HL-60 (cell line): ENCODE results near the gene SPRTN.

Source experiments
- DNase-seq, 2 experiments: peaks; one replicate each; pipeline ENCODE4 v3.0.0-alpha.2; 2010 to 2020; ENCODE audit warnings: low read depth in 1 of 2, low spot score in 1 of 2
- H3K27ac ChIP-seq: fragments of 250-450 bp; sonication (Bioruptor Pico); replicated peaks from 2 replicates; pipeline ENCODE4 v1.5.1; 2020; ENCODE audit warnings: mild to moderate bottlenecking, moderate library complexity
- H3K27me3 ChIP-seq: fragments of 250-450 bp; sonication (Bioruptor Pico); 2 replicates; pipeline ENCODE4 v1.5.1; 2021; ENCODE audit warnings: mild to moderate bottlenecking, moderate library complexity; ENCODE audit not compliant: insufficient read depth, poor library complexity, severe bottlenecking
- H3K4me3 ChIP-seq: replicated peaks from 2 replicates; pipeline ENCODE4 v1.5.1; 2011; ENCODE audit warnings: mild to moderate bottlenecking, control low read depth, low read length; ENCODE audit not compliant: insufficient read depth
- CTCF ChIP-seq: IDR thresholded peaks from one replicate; pipeline ENCODE4 v1.5.1; 2011; ENCODE audit warnings: low read length, control low read depth, inconsistent platforms; ENCODE audit not compliant: insufficient read depth
- GABPA ChIP-seq: IDR thresholded peaks from 2 replicates; pipeline ENCODE4 v1.6.1; 2012; ENCODE audit warnings: low read depth
- POLR2AphosphoS5 ChIP-seq: IDR thresholded peaks from 2 replicates; pipeline ENCODE4 v1.6.1; 2012; ENCODE audit warnings: low read depth
- REST ChIP-seq: IDR thresholded peaks from 2 replicates; pipeline ENCODE4 v1.6.1; 2012; ENCODE audit warnings: low read depth; ENCODE audit not compliant: insufficient replicate concordance
- SPI1 ChIP-seq: IDR thresholded peaks from 2 replicates; pipeline ENCODE4 v1.6.1; 2012; ENCODE audit warnings: low read depth, mild to moderate bottlenecking, borderline replicate concordance

The SPRTN gene

GRCh38 chr1:231357831-231358354 is 19.8 kb downstream of the SPRTN start:
- Histone ChIP-seq H3K4me3 (no peak overlapping the region), H3K27me3 (no peaks in the 10 kb centered on the region), H3K27ac (no peak overlapping the region)
- TF ChIP-seq SPI1 (no peak), REST (no peak), GABPA (no peak), POLR2AphosphoS5 (no peak), CTCF (peak; percentile 41)
- DNase-seq, result peak; percentile 61 to 62

- peak; percentile 87 to 88 for DNase-seq
- H3K4me3 ChIP-seq, result no peak overlapping the region
- H3K27me3 ChIP-seq, result no peaks in the 10 kb centered on the region
- peak overlapping the region; percentile 30; the same call in 1 of the 2 replicates for H3K27ac ChIP-seq
- TF ChIP-seq POLR2AphosphoS5, result peak; percentile 77
- TF ChIP-seq GABPA, result no peak
Observed at GRCh38 chr1:231359113-231359512, 21.0 kb downstream of the SPRTN start.

GRCh38 chr1:231362325-231362724 is 24.2 kb downstream of the SPRTN start:
- Histone ChIP-seq H3K4me3 (no peak overlapping the region), H3K27ac (no peak overlapping the region), H3K27me3 (no peaks in the 10 kb centered on the region)
- TF ChIP-seq SPI1 (no peak), POLR2AphosphoS5 (no peak), CTCF (no peak), REST (no peak), GABPA (no peak)
- DNase-seq, result no peak

GRCh38 chr1:231363624-231364023 is 25.5 kb downstream of the SPRTN start:
- Histone ChIP-seq H3K27ac (no peak overlapping the region), H3K4me3 (no peak overlapping the region), H3K27me3 (no peaks in the 10 kb centered on the region)
- no peak for TF ChIP-seq POLR2AphosphoS5
- TF ChIP-seq GABPA, result no peak
- no peak for TF ChIP-seq CTCF
- TF ChIP-seq SPI1, result no peak
- no peak for TF ChIP-seq REST
- DNase-seq, result no peak
